GM21390 (cell line): ENCODE measurements around the gene PTMS.

Experiments
- ATAC-seq: cut with Tn5 transposase; IDR thresholded peaks from one replicate; pipeline ENCODE4 v1.9.1; 2021; ENCODE audit not compliant: unreplicated experiment

PTMS gene

GRCh38 chr12:6787309-6787708 lies 21.1 kb downstream of the PTMS start:
- no peak for ATAC-seq

- no peak for ATAC-seq
These were observed 23.1 kb downstream of the PTMS start, which contains the start of gene CD4 for GRCh38 chr12:6788972-6789924. CD4 (plus strand) TSS chr12:6789528; CDS start chr12:6800139, 10,611 bp downstream.

- ATAC-seq, result no peak
These were observed 24.5 kb downstream of the PTMS start for GRCh38 chr12:6790496-6791150.

GRCh38 chr12:6791931-6792520 lies 25.9 kb downstream of the PTMS start:
- no peak for ATAC-seq

GRCh38 chr12:6792522-6793201 lies 26.5 kb downstream of the PTMS start:
- no peak for ATAC-seq

GRCh38 chr12:6795088-6795487 lies 28.9 kb downstream of the PTMS start:
- no peak for ATAC-seq

- no peak for ATAC-seq
These were observed 30.4 kb downstream of the PTMS start for GRCh38 chr12:6796576-6796975.

GRCh38 chr12:6799147-6799546 lies 33.0 kb downstream of the PTMS start:
- ATAC-seq, result no peak

GRCh38 chr12:6807170-6807569 lies 41.0 kb downstream of the PTMS start:
- ATAC-seq, result no peak

- no peak for ATAC-seq
These were observed 42.9 kb downstream of the PTMS start for GRCh38 chr12:6809056-6809455.

- no peak for ATAC-seq
These were observed 44.6 kb downstream of the PTMS start for GRCh38 chr12:6810758-6811157.

- ATAC-seq, result no peak
These were observed 47.2 kb downstream of the PTMS start for GRCh38 chr12:6813363-6813762.

GRCh38 chr12:6816598-6816997 lies 50.4 kb downstream of the PTMS start:
- ATAC-seq, result no peak

- no peak for ATAC-seq
These were observed 50.9 kb downstream of the PTMS start for GRCh38 chr12:6817098-6817497.

- ATAC-seq, result no peak
These were observed 51.5 kb downstream of the PTMS start for GRCh38 chr12:6817662-6818157.

GRCh38 chr12:6818222-6818621 lies 52.1 kb downstream of the PTMS start:
- ATAC-seq, result no peak

- ATAC-seq, result no peak
These were observed 52.5 kb downstream of the PTMS start for GRCh38 chr12:6818645-6819044.

- no peak for ATAC-seq
These were observed 53.2 kb downstream of the PTMS start for GRCh38 chr12:6819106-6820030.

GRCh38 chr12:6820166-6820565 lies 54.0 kb downstream of the PTMS start:
- no peak for ATAC-seq
